NCI-H2081 treated with DMSO at 0.1 percent for 48 hours (cell line): ENCODE results near the gene C2orf81.
"Not testable (repeated sequence)": the region's sequence is repeated elsewhere in the genome, so short reads cannot be mapped to it uniquely, and the experiment has no call there.

Source experiments
- DNase-seq: peaks from one replicate; lab custom pipeline; 2025; lab: John Stamatoyannopoulos, UW

Gene C2orf81

DNA sequence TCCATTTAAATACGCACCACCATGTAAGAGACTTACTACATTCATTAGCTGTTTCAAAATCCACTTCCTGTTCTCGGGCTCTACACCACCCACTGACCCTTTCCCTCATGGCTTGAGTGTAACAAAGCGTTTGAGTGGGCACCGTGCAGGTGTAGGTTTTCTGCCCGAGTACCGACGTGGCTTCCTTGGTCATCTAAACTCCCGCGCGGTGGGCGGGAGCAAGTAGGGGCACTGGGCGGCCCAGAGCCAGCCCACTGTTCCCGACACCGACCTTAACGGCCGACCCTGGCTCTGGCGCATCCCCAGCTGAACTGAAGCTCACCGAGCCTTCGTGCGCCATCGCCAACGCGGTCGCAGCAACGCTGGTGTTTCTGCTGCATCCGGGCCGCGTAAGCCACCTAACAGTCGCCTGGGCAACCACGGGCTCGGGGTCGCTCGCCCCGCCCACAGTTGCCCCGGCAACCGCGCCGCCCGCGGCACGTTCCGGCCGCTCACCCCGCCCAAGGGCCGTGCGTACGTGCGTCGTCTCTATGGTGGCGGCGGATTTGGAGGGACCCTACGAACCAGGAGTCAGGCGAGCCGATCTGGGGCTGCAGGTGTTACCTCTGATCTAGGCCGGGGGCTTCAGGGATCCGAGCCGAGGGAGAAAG, at the start of gene C2orf81, which contains the start of gene WDR54:
Gene C2orf81 (minus strand): TSS at position 399 of the 650 bp plus-strand sequence. CDS start 59 bp downstream, at position 340.
Gene WDR54 (plus strand): TSS at position 510 of the 650 bp plus-strand sequence. CDS start 424 bp downstream, outside the sequence.
- peak; percentile 82 for DNase-seq

DNA sequence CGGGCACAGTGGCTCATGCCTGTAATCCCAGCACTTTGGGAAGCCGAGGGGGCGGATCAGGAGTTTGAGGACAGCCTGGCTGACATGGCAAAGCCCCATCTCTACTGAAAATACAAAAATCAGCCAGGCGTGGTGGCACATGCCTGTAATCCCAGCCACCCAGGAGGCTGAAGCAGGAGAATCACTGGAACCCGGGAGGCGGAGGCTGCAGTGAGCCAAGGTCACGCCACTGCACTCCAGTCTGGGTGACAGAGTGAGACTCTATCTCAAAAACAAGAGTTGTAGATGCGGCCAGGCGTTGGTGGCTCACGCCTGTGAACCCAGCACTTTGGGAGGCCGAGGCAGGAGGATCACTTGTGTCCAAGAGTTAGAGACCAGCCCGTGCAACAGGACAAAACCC, 49.3 kb upstream of the C2orf81 start:
- DNase-seq: not testable (repeated sequence)

DNA sequence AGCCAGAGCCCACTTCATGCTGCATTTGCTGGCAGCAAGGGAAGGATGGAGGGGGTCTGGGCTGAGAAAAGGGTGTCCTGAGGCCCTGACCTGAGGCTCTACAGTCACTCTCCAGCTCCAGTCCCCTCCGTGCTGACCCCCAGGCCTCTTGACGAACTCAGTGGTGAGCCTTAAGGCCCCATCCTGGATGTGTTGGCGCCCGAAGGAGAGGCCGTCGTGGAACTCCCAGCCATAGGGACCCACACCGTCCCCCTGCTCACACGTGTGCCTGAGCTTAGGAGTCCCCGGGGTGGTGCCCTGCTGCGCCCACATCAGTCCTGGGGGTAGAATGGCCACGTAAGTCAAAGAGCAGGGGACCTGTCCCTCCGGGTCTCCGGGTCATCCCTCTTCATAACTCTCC, 43.0 kb upstream of the C2orf81 start:
- DNase-seq: no peak

- DNase-seq: no peak
These were observed 41.3 kb upstream of the C2orf81 start for GRCh38 chr2:74462786-74463105.

GRCh38 chr2:74462054-74462785, 40.8 kb upstream of the C2orf81 start:
- DNase-seq: no peak

DNA sequence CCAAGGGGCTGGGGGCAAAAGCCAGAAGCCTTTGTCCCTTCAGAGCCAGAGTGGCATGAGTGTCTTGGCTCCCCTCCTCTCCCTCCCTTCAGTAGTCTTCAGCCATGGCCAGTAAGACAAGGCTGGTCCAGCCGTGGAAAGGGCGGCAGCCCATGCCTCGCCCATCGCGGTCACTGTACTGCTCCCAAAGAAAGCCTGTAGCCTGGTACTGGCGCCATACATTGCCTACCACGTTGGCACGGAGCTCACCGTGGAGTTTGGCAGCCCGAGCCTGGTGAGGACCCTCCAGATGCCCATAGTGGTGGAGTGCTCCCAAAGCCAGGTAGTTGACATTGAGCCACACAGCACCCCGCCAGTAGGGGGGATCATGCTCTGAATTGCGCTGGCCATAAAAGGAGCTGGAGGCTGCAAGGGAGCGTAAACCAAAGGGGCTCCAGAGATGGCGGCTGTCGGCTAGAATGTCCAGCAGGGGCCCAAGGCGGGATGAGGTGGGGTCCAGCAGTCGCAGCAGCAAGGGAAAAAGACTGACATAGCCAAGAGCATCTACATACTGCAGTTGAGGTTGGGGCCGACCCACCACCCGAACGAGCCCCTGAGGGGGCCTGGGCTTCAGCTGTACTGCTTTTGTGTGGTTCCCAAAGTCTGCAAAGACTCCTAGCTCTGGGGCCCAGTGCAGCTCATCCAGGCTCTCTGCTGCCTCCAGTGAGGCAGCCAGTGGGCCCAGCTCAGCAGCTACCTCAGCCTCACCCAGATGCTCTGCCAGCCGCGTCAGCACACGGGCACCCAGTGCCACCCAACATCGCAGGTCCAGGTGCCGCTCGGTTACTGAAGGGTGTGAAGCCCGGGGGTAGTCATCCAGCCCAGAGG, 40.0 kb upstream of the C2orf81 start:
- no peak for DNase-seq

DNA sequence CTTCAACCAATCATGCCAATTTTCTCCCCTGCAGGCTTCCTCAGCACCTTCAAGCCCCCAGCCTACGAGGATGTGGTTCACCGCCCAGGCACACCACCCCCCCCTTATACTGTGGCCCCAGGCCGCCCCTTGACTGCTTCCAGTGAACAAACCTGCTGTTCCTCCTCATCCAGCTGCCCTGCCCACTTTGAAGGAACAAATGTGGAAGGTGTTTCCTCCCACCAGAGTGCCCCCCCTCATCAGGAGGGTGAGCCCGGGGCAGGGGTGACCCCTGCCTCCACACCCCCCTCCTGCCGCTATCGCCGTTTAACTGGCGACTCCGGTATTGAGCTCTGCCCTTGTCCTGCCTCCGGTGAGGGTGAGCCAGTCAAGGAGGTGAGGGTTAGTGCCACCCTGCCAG, 38.8 kb upstream of the C2orf81 start:
- not testable (repeated sequence) for DNase-seq

GRCh38 chr2:74459503-74460118, 38.2 kb upstream of the C2orf81 start:
- DNase-seq: not testable (repeated sequence)

- no peak for DNase-seq
These were observed 37.5 kb upstream of the C2orf81 start for GRCh38 chr2:74458938-74459363.

GRCh38 chr2:74458132-74458937, 36.9 kb upstream of the C2orf81 start, which contains the start of gene WBP1:
Gene WBP1 (plus strand): TSS chr2:74458438. CDS start chr2:74458603, 165 bp downstream.
- DNase-seq: peak; percentile 99

DNA sequence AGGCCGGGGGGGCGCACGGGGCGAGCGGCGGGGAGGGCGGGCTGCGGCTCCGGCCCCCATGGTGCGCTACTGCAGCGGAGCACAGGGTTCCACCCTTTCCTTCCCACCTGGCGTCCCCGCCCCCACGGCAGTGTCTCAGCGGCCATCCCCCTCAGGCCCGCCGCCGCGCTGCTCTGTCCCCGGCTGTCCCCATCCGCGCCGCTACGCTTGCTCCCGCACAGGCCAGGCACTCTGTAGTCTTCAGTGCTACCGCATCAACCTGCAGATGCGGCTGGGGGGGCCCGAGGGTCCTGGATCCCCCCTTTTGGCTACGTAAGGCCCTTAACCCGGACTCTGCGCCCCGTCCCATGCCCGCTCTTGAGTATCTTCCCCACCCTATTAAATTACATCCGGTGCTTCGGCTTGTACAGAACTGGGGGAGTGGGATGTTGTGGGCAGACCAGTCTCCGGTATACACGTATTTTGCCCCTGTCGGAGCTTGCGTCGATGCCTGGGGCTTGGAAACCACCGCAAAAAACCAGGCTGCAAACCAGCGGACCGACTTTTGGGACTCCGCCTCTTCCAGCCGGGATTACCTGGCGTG, 36.2 kb upstream of the C2orf81 start:
- no peak for DNase-seq

- DNase-seq: no peak
These were observed 35.7 kb upstream of the C2orf81 start for GRCh38 chr2:74457129-74457548.

GRCh38 chr2:74454654-74455511, 33.5 kb upstream of the C2orf81 start, which contains the start of gene INO80B:
Gene INO80B (plus strand): TSS chr2:74455087. CDS start chr2:74455117, 30 bp downstream.
- peak; percentile 90 for DNase-seq

- no peak for DNase-seq
These were observed 29.3 kb upstream of the C2orf81 start for GRCh38 chr2:74450570-74451190.

DNA sequence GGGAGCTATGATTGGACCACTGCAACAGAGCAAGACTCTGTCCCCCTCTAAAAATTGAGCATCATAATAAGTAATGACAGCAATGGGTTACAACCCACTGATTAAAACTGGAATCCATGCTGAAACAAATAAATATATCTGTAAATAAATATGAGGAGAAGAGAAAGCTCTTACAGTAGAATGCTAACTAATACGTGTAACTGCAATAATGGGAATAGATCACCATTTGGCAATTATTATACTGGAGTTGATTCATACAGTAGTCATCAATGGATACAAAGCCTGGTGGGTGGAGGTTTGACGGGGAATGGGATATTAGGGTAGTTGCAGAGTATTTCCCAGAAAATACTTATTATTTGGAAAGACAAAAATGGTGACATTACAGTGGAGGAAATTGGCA, 27.4 kb upstream of the C2orf81 start:
- DNase-seq: no peak

DNA sequence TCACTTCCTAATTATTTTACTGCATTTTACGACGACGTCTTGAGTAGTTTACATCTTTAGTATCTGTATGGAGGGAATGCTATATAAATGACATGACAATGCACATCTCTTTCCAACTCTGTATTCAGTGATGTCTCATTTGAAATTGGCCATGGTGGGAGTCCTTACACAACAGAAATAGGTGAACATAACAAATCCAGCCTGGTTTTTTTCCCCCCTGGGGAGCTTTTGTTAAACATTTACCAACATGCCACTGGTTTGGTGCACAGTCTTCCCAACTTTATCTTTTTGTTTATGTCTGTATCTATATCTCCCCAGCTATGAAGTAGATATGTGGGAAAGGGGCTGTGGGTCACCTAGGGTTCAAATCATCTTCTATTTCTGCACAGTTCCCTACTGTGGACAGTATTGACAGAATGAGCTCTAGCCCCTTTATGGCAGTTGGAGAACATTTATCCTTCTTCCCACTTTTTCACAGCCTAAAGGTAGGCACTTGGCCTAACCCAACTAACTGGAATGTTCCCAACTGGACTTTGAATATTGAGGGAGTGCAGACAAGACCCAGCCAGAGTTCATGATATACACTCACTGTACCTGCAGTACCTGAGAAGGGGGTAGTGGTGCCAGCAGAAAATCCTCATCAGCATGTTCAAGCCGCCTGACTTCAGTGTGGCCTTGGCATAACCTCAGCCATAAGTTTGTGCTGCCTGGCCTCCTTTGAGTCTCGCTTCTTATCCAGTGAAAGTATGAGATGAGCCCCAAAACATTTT, 26.0 kb upstream of the C2orf81 start:
- DNase-seq: no peak

GRCh38 chr2:74444498-74445318, 23.3 kb upstream of the C2orf81 start:
- no peak for DNase-seq
